MM.1S (cell line): ENCODE results near the gene CCDC30.
A peak's percentile ranks its signal among the peaks of the same experiment; 100 is the strongest.

ENCODE experiments used
- DNase-seq: peaks from one replicate; pipeline ENCODE4 v3.0.0-alpha.2; 2015
- H2AFZ ChIP-seq: fragments of 300-600 bp; sonication (generic); 2 replicates; pipeline ENCODE4 v1.6.0; 2016; ENCODE audit warnings: antibody characterized with exemption, low read length
- H3F3A ChIP-seq: fragments of 300-600 bp; sonication (generic); 2 replicates; pipeline ENCODE4 v1.6.1; 2016; ENCODE audit warnings: mild to moderate bottlenecking, antibody characterized with exemption, low read length, moderate library complexity, mixed read lengths; ENCODE audit not compliant: insufficient read depth
- H3K27ac ChIP-seq: fragments of 300-600 bp; sonication (generic); 2 replicates; pipeline ENCODE4 v1.5.1; 2016; ENCODE audit warnings: mild to moderate bottlenecking, low read length
- H3K27me3 ChIP-seq: fragments of 300-600 bp; sonication (generic); replicated peaks from 2 replicates; pipeline ENCODE4 v1.6.0; 2016; ENCODE audit warnings: low read length; ENCODE audit not compliant: insufficient read depth
- H3K36me3 ChIP-seq: fragments of 300-600 bp; sonication (generic); replicated peaks from 2 replicates; pipeline ENCODE4 v1.6.1; 2016; ENCODE audit warnings: mild to moderate bottlenecking, low read length, mixed read lengths; ENCODE audit not compliant: insufficient read depth
- H3K4me1 ChIP-seq: fragments of 300-600 bp; sonication (generic); 2 replicates; pipeline ENCODE4 v1.6.1; 2016; ENCODE audit warnings: low read length, mixed read lengths
- H3K4me2 ChIP-seq: fragments of 300-600 bp; sonication (generic); 2 replicates; pipeline ENCODE4 v1.6.0; 2016; ENCODE audit warnings: low read depth, low read length
- H3K4me3 ChIP-seq: fragments of 300-600 bp; sonication (generic); 2 replicates; pipeline ENCODE4 v1.5.1; 2016; ENCODE audit warnings: low read length, mixed read lengths
- H3K79me2 ChIP-seq: fragments of 300-600 bp; sonication (generic); 2 replicates; pipeline ENCODE4 v1.6.1; 2016; ENCODE audit warnings: mixed run types, low read length, mixed read lengths
- H3K9ac ChIP-seq: fragments of 300-600 bp; sonication (generic); 2 replicates; pipeline ENCODE4 v1.6.1; 2016; ENCODE audit warnings: low read length, mixed read lengths
- H3K9me2 ChIP-seq: fragments of 300-600 bp; sonication (generic); replicated peaks from 2 replicates; pipeline ENCODE4 v1.6.1; 2016; ENCODE audit warnings: mild to moderate bottlenecking, low read length, mixed read lengths; ENCODE audit not compliant: insufficient read depth
- H3K9me3 ChIP-seq: fragments of 300-600 bp; sonication (generic); replicated peaks from 2 replicates; pipeline ENCODE4 v1.6.1; 2016; ENCODE audit warnings: mild to moderate bottlenecking, low read length, mixed read lengths; ENCODE audit not compliant: insufficient read depth
- H4K20me1 ChIP-seq: fragments of 300-600 bp; sonication (generic); 2 replicates; pipeline ENCODE4 v1.6.1; 2016; ENCODE audit warnings: mild to moderate bottlenecking, low read length, moderate library complexity, mixed read lengths; ENCODE audit not compliant: insufficient read depth
- EZH2 ChIP-seq: fragments of 300-600 bp; sonication (generic); optimal IDR thresholded peaks from 2 replicates; pipeline ENCODE3; 2017; ENCODE audit warnings: low read depth, mild to moderate bottlenecking, antibody characterized with exemption, low read length, mixed read lengths
- EZH2phosphoT487 ChIP-seq: fragments of 300-600 bp; sonication (generic); IDR thresholded peaks from 2 replicates; pipeline ENCODE4 v1.6.1; 2018; ENCODE audit warnings: antibody characterized with exemption, low read length
- TF ChIP-seq, protein P1 (sequence below): fragments of 300-600 bp; sonication (generic); IDR thresholded peaks from 2 replicates; pipeline ENCODE4 v1.5.1; 2016; ENCODE audit warnings: antibody characterized with exemption, low read length, mixed read lengths

Gene CCDC30

DNA sequence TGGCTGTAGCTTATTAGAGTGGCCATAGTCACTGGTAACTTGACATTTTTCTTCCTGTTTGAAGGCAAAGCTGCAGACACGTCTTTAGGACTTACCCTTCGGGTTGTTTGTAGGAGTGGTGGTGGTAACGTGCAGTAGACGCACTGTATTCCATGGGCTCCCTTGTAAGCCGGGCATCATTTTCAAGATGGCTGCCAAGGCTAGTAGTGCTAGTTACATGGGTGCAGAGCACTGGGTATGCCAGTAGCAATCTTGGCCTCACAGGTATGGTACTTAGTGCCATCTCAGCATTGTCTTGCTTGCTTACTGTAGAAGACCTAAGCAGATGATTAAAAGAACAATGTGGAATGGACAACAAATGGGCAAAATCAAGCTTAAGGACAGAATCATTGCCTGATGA is 221.1 kb downstream of the CCDC30 start:
- no peak for DNase-seq

DNA sequence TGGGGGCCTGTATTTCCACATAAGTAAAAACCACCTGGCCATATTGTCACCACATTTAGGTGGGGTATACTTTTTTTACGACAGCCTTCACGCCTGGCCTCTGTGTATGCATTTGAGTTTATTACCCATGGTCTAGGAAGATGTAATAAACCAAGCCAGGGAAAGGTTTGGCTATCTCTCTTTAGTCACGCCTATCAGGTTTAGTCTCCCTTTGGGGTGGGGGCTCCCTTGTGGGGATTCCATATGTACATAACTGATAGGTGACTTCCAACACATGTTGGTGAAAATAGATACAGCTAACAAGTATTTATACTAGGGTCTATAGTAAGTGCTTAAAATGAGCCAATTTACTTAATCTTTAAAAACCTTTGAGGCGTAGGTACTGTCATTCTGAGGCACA is 223.3 kb downstream of the CCDC30 start:
- no peak for DNase-seq
- TF ChIP-seq, protein P1, sequence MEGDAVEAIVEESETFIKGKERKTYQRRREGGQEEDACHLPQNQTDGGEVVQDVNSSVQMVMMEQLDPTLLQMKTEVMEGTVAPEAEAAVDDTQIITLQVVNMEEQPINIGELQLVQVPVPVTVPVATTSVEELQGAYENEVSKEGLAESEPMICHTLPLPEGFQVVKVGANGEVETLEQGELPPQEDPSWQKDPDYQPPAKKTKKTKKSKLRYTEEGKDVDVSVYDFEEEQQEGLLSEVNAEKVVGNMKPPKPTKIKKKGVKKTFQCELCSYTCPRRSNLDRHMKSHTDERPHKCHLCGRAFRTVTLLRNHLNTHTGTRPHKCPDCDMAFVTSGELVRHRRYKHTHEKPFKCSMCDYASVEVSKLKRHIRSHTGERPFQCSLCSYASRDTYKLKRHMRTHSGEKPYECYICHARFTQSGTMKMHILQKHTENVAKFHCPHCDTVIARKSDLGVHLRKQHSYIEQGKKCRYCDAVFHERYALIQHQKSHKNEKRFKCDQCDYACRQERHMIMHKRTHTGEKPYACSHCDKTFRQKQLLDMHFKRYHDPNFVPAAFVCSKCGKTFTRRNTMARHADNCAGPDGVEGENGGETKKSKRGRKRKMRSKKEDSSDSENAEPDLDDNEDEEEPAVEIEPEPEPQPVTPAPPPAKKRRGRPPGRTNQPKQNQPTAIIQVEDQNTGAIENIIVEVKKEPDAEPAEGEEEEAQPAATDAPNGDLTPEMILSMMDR: no peak
- TF ChIP-seq EZH2phosphoT487: no peak
- no peak for TF ChIP-seq EZH2
- Histone ChIP-seq H3K27me3 (no peaks in the 10 kb centered on the region), H3K27ac (no peak overlapping the region), H3K4me1 (peaks cover 26% of the 10 kb centered on the region), H3K9ac (no peak overlapping the region), H4K20me1 (peaks cover 81% of the 10 kb centered on the region), H3K9me2 (no peaks in the 10 kb centered on the region), H3K4me2 (peak overlapping the region; percentile 90; the same call in 1 of the 2 replicates), H3F3A (peaks cover 11% of the 10 kb centered on the region; the same call in 1 of the 2 replicates), H3K9me3 (no peaks in the 10 kb centered on the region), H3K4me3 (no peak overlapping the region), H2AFZ (no peak overlapping the region), H3K79me2 (peaks cover 89% of the 10 kb centered on the region), H3K36me3 (peaks cover 5% of the 10 kb centered on the region; the same call in 1 of the 2 replicates)

More for the DNA sequence above, 221.1 kb downstream of the CCDC30 start:
- no peaks in the 10 kb centered on the region for H3K9me2 ChIP-seq
- H3K4me1 ChIP-seq: peaks cover 27% of the 10 kb centered on the region
- peak overlapping the region; percentile 82; the same call in 1 of the 2 replicates for H3K9ac ChIP-seq
- H3K36me3 ChIP-seq: peaks cover 5% of the 10 kb centered on the region; the same call in 1 of the 2 replicates
- H4K20me1 ChIP-seq: peaks cover 58% of the 10 kb centered on the region
- H3K27ac ChIP-seq: no peak overlapping the region
- H3F3A ChIP-seq: peaks cover 16% of the 10 kb centered on the region; the same call in 1 of the 2 replicates
- peak overlapping the region; percentile 84 for H3K4me3 ChIP-seq
- no peak overlapping the region for H2AFZ ChIP-seq
- H3K79me2 ChIP-seq: peaks cover 78% of the 10 kb centered on the region
- TF ChIP-seq EZH2phosphoT487: no peak
- H3K9me3 ChIP-seq: no peaks in the 10 kb centered on the region
- H3K27me3 ChIP-seq: no peaks in the 10 kb centered on the region
- peak overlapping the region; percentile 90 for H3K4me2 ChIP-seq

DNA sequence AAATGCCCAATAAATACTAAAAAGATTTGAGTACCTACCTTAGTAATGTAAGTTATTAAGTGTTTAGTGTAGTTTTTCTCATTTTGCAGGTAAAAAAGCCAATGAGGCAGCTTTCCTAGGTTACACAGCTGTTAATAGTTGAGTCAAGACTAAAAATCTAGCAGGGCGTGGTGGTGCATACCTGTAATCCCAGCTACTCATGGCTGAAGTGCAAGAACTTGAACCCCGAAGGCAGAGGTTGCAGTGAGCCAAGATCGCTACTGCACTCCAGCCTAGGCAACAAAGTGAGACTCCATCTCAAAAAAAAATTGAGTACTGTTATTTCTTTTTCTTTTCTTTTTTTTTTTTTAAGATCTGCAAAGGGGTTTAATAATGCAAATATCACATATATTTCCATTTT is 226.8 kb downstream of the CCDC30 start:
- H3K36me3 ChIP-seq: peaks cover 9% of the 10 kb centered on the region

DNA sequence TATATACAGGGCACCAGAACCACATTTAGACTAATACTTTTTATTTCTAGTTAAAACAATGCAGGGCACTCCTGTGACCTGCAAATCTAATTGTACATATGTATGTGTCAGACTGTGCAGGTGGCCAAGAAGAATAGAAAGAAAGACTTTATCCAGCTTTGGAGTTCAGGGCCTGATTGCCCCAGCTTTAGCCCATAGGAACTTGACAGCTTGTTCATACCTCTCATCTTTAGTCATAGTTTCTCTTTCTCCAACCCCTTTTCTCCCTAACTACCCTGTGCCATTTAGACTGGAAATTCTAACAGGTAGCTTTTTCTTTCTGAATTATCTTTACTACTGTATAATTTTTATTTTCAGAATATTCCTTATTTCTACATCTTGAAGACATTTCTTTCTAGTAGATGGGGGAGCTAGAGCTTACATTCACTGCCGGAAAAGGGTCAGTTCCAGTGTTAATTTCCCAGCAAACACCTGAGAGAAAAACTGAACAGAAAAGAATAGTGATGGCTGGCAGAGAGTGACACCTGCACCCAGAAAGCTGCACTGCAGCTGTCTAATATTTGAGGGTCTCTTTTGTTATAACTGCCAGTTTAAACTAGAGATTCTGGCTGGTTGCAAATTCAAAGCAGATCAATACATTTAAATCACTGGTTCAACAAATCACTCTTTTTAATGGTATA is 227.5 kb downstream of the CCDC30 start:
- Histone ChIP-seq H3K27me3 (no peaks in the 10 kb centered on the region), H3K4me3 (no peak overlapping the region), H3K9me3 (no peaks in the 10 kb centered on the region), H3K9ac (no peak overlapping the region), H3K9me2 (no peaks in the 10 kb centered on the region), H3F3A (0 out of 2 replicates have a peak, but pooled peaks cover 7% of the 10 kb centered on the region), H3K4me1 (peaks cover 9% of the 10 kb centered on the region; the same call in 1 of the 2 replicates), H3K4me2 (no peak overlapping the region), H3K27ac (no peak overlapping the region), H3K79me2 (peaks cover 100% of the 10 kb centered on the region), H4K20me1 (peaks cover 95% of the 10 kb centered on the region), H3K36me3 (peaks cover 11% of the 10 kb centered on the region), H2AFZ (no peak overlapping the region)
- no peak for TF ChIP-seq EZH2
- TF ChIP-seq, protein P1: peak; percentile 9; the same call in 1 of the 2 replicates
- DNase-seq: no peak

More for the DNA sequence above, 226.8 kb downstream of the CCDC30 start:
- Histone ChIP-seq H3K4me2 (no peak overlapping the region), H3K27ac (no peak overlapping the region), H3K4me3 (no peak overlapping the region), H3K79me2 (peaks cover 100% of the 10 kb centered on the region), H3K9me3 (no peaks in the 10 kb centered on the region), H4K20me1 (peaks cover 95% of the 10 kb centered on the region), H3K27me3 (no peaks in the 10 kb centered on the region), H3K4me1 (peaks cover 16% of the 10 kb centered on the region), H3K9me2 (no peaks in the 10 kb centered on the region), H2AFZ (no peak overlapping the region), H3K9ac (no peak overlapping the region), H3F3A (0 out of 2 replicates have a peak, but pooled peaks cover 7% of the 10 kb centered on the region)
- no peak for TF ChIP-seq EZH2
- DNase-seq: no peak
